Progenitor cell of endocrine pancreas (in vitro differentiated cells): Measurements from ENCODE around the gene PNPLA5. TPM values are rescaled to one million over a fixed set of nuclear protein-coding genes. Genes with fewer than 3 reads are reported as not detected.

Experiments
- DNase-seq: peaks from one replicate; pipeline ENCODE4 v3.0.0; 2021; ENCODE audit warnings: low spot score; ENCODE audit not compliant: unreplicated experiment
- H3K27ac Mint-ChIP-seq: 2 replicates; pipeline ENCODE4 v1.8.0; 2021; ENCODE audit warnings: mild to moderate bottlenecking, moderate library complexity, mixed read lengths
- H3K27me3 Mint-ChIP-seq: 2 replicates; pipeline ENCODE4 v1.8.0; 2021; ENCODE audit warnings: mixed read lengths
- H3K36me3 Mint-ChIP-seq: 2 replicates; pipeline ENCODE4 v1.8.0; 2022; ENCODE audit warnings: mixed read lengths; ENCODE audit not compliant: insufficient read depth
- H3K4me1 Mint-ChIP-seq: 2 replicates; pipeline ENCODE4 v1.8.0; 2021; ENCODE audit warnings: low read depth, mixed read lengths
- H3K4me3 Mint-ChIP-seq: 2 replicates; pipeline ENCODE4 v1.8.0; 2021; ENCODE audit warnings: low read depth, mild to moderate bottlenecking, moderate library complexity, mixed read lengths
- H3K9me3 Mint-ChIP-seq: 2 replicates; pipeline ENCODE4 v1.8.0; 2021; ENCODE audit warnings: low read depth, mixed read lengths
- CTCF ChIP-seq: fragments of 200-600 bp; sonication (generic); IDR thresholded peaks from one replicate; pipeline ENCODE4 v1.5.0; 2021; ENCODE audit warnings: antibody characterized with exemption, mild to moderate bottlenecking; ENCODE audit not compliant: unreplicated experiment
- total RNA-seq: library from RNA; stranded (reverse); gene quantifications from 2 replicates; pipeline ENCODE4 v1.2.1, GENCODE V29; 2021

PNPLA5 gene
- total RNA-seq, 1 donor from 2014 or later = not detected

GRCh38 chr22:43835166-43835565, 56.6 kb downstream of the PNPLA5 start:
- no peaks in the 10 kb centered on the region for H3K4me1 Mint-ChIP-seq
- no peak overlapping the region for H3K4me3 Mint-ChIP-seq
- TF ChIP-seq CTCF = no peak
- no peak for DNase-seq
- H3K36me3 Mint-ChIP-seq = peaks cover 3% of the 10 kb centered on the region
- H3K27ac Mint-ChIP-seq = no peak overlapping the region
- H3K27me3 Mint-ChIP-seq = no peaks in the 10 kb centered on the region
- no peaks in the 10 kb centered on the region for H3K9me3 Mint-ChIP-seq

GRCh38 chr22:43833286-43834240, 58.2 kb downstream of the PNPLA5 start:
- no peaks in the 10 kb centered on the region for H3K27me3 Mint-ChIP-seq
- H3K9me3 Mint-ChIP-seq = no peaks in the 10 kb centered on the region
- H3K4me1 Mint-ChIP-seq = no peaks in the 10 kb centered on the region
- no peak for DNase-seq
- peaks cover 3% of the 10 kb centered on the region for H3K36me3 Mint-ChIP-seq
- H3K4me3 Mint-ChIP-seq = no peak overlapping the region
- no peak overlapping the region for H3K27ac Mint-ChIP-seq
- TF ChIP-seq CTCF = no peak

- Mint-ChIP-seq H3K4me3 (no peak overlapping the region), H3K36me3 (peaks cover 3% of the 10 kb centered on the region), H3K4me1 (no peaks in the 10 kb centered on the region), H3K9me3 (no peaks in the 10 kb centered on the region), H3K27ac (no peak overlapping the region), H3K27me3 (no peaks in the 10 kb centered on the region)
- no peak for DNase-seq
- TF ChIP-seq CTCF = no peak
Measured at GRCh38 chr22:43832393-43833265, 59.2 kb downstream of the PNPLA5 start.

- no peaks in the 10 kb centered on the region for H3K9me3 Mint-ChIP-seq
- no peak for DNase-seq
- H3K27ac Mint-ChIP-seq = no peak overlapping the region
- H3K27me3 Mint-ChIP-seq = no peaks in the 10 kb centered on the region
- peaks cover 3% of the 10 kb centered on the region for H3K36me3 Mint-ChIP-seq
- no peak for TF ChIP-seq CTCF
- H3K4me3 Mint-ChIP-seq = no peak overlapping the region
- no peaks in the 10 kb centered on the region for H3K4me1 Mint-ChIP-seq
Measured at GRCh38 chr22:43831561-43832392, 60.0 kb downstream of the PNPLA5 start.
